Activated CD4-positive, alpha-beta T cell treated with anti-CD3 and anti-CD28 coated beads, Interleukin-2, Interleukin-4, amounts not matched to agents 100 ng/mL and 50 ng/mL, durations not matched to agents 16 hours and 8 hours (primary cell): ENCODE data around the gene PCBP4.
"Not testable (repeated sequence)": the region's sequence is repeated elsewhere in the genome, so short reads cannot be mapped to it uniquely, and the experiment has no call there.

ENCODE experiments used
- DNase-seq: peaks from one replicate; pipeline ENCODE4 v3.0.0-alpha.2; 2020; ENCODE audit warnings: low spot score

The PCBP4 gene

DNA sequence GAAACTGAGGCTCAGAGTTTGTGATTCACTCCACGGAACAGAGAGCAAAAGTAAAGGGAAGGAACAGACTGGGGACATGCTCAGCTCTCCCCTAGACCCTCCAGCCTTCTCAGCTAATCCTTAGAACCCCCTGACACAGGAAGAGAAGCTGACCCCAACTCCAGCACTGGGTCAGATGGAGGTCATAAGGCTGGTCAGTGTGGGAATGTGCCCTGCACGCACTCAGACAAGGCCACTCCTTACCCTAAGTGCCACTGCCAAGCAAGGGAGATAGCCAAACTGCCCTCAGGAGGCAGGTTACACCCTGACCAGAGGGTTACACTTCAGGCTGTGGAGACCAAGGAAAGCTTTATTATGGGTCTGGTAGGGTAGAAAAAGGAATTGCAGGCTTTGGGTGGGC lies 27.3 kb upstream of the PCBP4 start:
- DNase-seq: no peak

DNA sequence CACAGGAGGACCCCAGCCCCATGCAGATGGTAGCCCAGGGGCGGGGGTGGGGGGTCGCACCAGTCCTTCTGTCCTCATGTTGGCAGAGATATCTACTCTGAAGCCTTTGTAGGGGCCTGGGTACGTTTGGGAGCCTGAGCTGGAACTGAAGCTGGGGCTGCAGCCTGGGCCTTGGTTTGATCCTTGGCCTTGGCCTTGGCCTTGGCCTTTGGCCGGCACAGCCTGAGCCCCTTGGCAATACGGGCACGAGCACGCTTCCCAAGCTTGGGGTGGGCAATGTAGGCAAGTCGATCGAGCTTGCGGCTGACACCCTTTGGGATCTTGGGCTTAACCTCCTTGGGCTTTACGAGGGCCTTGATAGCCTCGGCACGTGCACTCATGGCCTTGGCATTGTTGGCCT lies 26.4 kb upstream of the PCBP4 start:
- DNase-seq: not testable (repeated sequence)

DNA sequence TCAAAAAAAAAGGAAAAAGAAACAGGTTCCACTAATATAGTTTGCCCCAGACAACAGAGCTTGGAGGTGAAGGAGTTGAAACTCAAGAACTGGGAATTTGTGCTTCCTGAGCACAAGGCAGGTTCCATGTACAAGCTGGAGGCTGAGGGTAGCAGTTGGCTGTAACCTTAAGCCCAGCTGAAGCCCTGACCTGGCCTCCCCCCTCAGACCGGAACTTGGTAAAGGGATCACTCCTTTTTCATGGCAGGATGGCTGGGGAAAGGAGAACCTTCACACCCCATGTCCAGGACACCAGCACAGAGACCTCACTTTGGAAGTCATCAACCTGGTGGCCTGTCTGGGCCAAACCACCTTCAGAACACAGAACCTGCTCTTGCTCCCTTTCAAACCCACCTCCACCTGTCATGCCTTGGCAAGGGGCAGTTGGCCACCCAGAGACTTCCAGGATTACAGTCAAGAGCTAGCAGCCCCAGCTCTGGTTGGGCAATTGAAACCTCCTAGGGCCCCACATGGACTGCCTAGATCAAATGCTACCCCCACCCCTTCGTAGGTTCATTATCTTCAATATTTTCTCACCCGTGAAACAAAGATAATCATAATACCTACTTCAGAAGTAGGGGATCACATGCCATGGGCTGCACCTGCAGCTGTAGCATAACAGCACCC lies 24.9 kb upstream of the PCBP4 start:
- no peak for DNase-seq

DNA sequence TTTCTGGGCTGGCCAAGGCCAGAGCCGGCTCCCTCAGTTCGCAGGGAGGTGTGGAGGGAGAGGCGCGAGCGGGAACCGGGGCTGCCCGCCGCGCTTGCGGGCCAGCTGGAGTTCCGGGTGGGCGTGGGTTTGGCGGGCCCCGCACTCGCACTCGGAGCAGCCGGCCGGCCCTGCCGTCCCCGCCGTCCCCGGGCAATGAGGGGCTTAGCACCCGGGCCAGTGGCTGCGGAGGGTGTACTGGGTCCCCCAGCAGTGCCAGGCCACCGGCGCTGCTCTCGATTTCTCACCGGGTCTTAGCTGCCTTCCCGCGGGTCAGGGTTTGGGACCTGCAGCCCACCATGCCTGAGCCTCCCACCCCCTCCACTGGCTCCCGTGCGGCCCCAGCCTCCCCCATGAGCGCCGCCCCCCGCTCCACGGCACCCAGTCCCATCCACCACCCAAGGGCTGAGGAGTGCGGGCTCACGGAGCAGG lies 23.3 kb upstream of the PCBP4 start:
- DNase-seq: not testable (repeated sequence)

DNA sequence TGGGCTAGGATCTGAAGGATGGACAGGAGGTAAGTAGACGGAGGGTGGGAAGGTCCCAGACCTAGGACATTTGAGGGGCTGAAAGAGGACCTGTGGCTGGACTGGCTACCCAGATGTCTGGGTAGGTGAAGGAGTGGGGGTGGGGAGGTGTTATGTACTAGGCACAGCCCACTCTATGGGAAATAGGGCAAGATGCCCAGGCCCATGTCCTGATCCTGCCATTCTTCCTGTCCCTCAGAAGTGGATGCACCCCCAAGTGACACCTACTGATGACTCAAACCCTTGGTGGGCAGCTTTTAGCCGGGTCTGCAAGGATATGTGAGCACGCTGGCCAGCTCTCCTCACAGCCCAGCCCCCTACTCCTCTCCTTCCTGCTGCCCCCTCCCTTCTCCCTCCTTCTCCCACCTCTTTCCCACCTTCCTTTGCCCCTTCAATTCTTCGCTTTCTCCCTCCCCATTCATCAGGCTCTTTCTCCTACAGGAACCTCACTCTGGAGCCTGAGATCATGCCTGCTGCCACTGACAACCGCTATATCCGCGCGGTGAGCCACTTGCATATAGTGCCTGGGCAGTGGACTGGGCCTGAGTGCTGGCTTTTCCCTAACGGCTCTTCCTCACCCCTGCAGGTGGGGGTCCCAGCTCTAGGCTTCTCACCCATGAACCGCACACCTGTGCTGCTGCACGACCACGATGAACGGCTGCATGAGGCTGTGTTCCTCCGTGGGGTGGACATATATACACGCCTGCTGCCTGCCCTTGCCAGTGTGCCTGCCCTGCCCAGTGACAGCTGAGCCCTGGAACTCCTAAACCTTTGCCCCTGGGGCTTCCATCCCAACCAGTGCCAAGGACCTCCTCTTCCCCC lies 21.3 kb upstream of the PCBP4 start:
- DNase-seq: no peak

DNA sequence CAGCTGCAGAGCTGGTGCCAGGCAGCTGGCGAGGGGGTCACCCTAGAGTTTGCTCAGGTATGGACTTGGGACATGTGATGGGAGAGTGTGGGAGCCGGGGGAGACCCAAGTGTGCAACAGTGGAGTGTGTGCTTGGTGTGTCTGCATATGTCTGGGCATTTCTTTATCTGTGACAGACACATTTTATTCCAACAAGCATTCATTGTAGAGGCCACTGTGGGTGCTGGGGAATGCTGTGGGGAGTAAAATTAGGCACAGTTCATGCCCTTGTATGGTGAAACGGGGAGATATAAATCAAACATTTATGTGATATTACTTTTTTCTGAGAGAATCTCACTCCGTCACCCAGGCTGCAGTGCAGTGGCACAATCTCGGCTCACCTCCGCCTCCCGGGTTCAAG lies 20.3 kb upstream of the PCBP4 start:
- DNase-seq: no peak

DNA sequence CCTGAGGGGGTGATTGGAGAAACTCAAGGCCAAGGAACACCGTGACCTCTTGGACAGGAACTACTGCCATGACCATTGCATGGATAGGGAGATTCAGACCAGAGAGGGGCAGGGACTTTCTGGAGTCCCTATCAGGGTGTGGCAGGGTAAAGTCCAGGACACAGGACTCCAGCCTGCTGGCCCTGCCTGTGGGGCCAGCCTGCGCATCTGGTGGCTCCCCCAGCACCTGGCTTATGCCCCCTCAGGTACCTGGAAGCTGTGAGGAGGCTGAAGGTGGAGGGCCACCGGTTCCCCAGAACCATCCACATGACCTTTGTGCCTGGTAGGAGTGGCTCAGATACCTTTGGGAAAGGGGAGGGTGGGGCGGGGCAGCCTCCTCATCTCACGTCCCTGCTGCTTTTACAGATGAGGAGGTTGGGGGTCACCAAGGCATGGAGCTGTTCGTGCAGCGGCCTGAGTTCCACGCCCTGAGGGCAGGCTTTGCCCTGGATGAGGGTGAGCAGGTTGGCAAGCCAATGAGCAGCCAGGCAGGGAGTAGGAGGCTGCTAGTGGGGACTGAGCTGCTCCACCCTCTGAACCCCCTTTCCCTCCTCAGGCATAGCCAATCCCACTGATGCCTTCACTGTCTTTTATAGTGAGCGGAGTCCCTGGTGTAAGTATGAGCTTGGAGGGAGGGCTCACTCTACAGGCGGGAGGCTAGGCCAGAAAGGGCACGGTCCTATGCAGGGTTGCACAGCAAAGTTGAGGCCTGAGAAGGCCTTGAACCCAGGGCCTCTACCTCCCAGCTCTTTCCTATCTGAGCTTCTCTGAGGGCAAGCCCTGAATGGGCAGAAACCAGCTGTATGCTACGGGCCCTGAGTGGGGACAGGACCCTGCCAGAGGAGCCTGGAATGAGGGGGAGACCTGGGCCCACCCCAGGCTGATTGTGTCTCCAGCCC lies 19.0 kb upstream of the PCBP4 start:
- DNase-seq: no peak

DNA sequence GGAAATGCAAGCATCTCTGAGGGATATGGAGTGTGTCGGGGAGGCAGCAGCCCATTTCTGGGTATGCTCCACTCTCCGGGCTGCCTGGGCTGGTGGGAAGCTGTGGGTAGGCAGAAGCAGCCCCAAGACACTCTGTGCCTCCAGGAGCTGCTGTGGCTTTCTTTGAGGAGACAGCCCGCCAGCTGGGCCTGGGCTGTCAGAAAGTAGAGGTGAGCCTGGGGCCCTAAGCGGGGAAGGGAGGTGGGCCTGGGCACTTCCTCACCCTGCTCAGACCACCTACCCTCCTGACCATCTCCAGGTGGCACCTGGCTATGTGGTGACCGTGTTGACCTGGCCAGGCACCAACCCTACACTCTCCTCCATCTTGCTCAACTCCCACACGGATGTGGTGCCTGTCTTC lies 17.8 kb upstream of the PCBP4 start:
- DNase-seq: no peak

DNA sequence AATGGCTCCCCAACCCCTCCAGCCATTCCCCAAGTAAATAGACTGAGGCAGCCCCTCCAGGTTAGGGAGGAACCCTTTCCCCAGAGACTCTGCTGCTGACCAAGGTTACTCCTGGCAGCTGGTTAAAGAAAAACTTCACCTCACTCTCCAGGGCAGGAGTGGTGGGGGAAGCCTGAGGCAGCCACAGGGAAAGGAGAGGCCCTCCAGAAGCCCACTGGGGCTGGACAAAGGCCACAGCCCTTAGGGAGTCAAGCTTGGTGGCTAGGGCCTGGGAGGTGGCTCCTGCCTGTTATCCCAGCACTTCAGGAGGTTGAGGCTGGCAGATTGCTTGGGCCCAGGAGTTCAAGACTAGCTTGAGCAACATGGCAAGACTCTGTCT lies 17.0 kb upstream of the PCBP4 start:
- no peak for DNase-seq

DNA sequence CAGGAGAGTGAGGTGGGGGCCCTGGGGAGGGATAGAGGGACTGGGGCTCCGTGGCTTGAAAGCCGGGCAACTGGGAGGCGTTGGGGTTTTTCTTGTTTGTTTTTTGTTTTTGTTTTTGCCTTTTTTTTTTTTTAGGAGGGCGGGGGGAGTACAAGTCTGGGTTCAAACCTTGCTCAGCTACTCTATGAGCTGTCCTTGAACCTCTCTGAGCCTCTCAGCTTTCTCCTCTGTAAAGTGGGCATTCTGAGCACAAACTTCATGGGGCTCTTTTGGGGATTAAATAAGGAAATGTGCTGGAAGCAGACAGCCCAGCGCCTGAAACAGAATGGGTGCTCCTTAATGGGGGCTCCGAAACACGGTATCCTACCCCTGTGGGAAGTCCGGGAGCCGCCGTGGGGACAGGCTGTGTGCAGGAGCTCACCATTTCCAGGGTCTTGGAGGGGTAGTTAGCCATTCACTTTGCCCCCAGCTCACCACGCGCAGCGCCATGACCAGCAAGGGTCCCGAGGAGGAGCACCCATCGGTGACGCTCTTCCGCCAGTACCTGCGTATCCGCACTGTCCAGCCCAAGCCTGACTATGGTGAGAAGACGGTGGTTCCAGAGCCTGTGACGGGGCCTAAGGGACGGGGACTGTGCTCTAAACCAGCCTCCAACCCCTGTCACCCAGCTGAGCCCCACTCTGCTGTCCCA lies 16.5 kb upstream of the PCBP4 start:
- no peak for DNase-seq

DNA sequence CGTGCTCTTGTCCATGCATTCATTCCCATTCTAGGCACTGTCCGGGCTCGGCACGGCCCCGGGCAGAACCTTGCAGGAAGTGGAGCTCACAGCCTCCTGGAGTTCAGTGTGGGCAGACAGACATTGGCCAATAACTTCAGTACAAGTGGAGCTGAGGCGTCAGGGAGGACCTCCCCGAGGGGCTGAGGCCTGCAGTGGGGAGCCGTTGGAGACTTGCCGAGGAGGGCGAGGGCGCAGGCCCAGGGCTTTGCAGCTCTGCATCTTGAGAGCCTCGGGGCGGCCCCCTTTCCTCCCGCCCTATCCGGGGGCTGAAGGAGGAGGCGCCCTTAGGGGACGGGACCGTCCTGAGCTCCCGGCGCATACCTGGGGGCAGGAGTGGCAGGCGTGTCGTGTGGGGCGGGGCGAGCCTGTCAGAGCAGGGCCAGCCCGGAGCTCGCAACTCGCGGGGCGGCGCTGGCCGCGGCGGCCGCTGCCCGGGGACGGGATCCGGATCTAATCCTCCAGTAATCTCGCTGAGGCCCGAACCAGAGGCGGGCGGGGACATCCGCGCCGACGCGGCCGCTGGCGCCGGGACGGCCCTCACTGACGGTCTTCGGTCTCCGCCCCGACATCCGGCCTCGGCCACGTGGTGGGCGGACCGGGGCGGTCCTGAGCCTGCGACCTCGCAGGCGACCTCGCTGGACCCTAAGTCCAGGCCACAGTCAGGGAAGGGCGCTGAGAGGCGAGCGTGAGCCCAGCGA lies 15.8 kb upstream of the PCBP4 start, which contains the start of gene ACY1:
Gene ACY1, plus strand, starts transcription at position 698 of the 740 bp plus-strand sequence. CDS start 530 bp downstream, outside the sequence.
- peak; percentile 68 for DNase-seq

DNA sequence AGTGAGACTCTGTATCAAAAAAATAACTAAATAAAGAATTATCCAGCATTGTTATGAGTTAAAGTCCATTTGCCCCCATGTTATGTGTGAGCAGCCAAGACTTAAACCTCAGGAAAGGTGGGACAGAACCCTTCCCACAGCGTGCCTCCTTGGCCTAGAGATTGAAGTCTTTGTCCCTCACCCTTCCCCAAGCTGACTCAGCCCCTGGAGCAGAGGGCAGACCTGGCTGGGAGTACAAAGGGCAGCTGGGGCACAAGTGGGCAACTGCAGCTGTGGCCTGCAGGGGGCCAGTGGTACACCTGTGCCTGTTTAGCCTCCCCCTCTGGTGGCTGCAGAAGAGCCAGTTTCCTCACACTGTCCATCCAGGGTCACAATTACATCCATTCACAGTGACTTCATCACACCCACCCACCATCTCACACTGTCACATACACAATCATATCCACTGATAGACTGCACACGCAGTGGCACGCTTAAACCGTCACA lies 15.1 kb upstream of the PCBP4 start:
- peak; percentile 42 for DNase-seq

DNA sequence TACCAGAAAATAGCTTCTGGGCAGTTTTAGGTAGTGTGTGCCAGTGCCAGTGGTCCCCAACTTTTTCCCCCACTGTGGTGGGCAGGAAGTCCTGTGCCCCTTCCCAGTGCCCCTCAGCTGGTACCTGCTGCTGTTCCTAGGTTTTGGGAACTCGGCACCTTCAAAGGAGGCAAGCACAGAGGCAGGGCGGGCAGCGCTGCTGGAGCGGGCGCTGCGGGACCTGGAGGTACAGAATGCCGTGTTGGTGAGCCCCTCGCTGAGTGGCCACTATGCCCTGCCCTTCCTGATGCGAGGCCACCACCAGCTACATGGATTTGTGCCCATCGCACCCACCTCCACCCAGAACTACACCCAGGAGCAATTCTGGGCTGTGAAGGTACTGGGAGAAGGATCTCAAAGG lies 13.0 kb upstream of the PCBP4 start:
- no peak for DNase-seq

DNA sequence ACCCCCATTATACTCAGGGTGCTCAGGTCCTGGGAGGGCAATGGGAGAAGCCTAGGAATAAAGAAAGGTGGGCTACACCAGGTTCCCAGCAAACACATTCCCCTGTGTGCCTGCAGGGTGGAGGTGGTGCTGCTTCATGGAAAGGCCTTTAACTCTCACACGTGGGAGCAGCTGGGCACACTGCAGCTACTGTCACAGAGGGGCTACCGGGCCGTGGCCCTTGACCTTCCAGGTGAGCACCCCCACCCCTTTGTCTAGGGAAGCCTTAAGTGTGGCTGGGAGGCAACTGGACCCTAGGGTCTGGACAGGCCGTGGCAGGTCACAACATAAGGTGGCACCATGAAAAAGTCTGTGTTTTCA lies 10.9 kb upstream of the PCBP4 start:
- DNase-seq: no peak

DNA sequence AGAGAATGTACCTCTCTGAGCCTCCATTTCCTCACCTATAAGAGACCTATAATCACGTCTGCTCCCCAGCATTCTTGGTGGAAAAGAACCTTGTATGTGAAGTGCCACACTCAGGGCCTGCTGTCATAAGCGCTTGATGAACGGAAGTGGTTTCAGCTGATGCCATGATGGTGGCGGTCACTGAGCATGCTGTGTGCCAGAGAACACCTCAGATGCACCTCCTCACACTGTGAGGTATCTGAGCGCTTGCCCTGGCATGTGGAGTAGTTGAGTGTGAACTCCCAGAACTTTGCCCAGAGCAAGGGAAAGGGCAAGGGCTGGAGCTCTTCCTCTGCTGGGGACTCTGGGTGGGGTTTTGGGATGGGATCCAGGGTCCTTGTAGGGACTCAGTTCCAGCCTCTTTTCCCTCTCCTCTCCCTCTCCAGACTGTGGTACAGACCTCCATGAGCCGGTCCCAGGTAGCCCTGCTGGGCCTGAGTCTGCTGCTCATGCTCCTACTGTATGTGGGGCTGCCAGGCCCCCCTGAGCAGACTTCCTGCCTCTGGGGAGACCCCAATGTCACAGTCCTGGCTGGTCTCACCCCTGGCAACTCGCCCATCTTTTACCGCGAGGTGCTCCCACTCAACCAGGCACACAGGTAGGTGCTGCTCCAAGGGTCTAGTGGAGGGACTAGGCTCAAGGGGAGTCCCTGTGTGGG lies 10.3 kb upstream of the PCBP4 start:
- DNase-seq: no peak

DNA sequence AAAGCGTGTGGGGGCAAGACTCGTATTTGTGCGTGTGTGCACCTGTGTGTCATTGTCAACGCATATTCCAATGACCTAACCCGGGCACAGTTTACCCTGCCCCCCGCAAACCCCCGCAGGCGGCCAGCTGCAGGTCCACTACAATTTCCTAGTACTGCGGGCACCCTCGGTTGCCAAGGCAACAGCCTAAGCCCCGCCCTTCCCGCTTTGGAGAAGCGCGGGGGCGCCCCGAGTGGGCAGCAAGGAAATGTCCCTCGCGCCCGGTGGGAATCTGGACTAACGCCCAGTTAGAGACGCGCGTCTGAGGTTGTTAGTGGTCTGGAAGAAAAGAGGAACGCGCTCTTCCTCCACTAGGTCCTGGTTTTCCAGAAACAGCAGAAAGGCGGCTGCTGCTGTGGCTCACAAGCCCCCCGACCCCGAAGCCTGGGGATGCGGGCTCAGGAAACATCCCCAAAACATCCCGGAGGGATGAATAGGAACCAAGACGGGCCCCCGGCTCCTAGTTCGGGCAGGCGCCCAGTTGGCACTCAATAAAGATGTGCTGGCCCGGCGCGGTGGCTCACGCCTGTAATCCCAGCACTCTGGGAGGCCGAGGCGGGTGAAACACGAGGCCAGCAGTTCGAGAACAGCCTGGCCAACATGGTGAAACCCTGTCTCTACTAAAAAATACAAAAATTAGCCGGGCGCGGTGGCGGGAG lies 8.7 kb upstream of the PCBP4 start:
- DNase-seq: no peak

DNA sequence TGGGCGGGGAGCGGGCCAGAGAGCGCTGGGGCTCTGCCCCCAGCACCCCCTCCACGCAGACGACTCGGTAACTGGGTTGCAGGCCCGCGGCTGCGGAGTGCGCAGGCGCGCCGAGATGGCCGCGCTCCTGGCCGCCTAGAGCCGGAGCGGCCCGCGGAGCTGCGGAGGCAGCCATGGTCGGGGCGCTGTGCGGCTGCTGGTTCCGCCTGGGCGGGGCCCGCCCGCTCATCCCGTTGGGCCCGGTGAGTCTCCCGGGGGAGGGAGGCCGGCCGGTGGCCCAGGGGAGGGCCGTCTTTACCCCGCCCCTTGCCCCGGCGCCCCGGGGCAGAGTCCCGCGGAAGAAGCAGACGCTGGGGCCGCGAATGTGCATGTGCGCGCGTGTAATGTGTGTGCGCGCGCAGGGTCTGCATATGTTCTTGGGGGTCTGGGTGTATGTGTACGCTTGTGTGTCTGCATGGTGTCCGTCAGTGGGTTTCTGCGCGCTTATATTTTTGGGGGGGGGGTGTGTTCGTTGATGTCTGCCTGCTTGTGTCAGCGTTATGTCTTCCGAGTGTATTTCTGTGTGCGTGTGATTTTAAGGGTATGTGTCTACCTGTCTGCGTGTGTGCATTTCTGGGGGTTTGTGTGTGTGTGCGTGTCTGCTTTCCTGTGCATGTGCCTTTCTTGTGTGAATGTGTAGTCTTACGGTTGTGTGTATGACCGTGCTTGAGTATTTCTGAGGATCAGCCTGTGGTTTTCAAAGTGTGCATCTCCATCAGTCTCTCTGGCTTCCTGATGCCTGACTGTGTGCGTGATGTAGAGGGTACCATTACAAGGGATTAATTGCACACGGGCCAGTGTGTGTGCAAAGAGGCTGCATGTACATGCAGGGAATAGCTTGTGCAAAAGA lies 8.0 kb upstream of the PCBP4 start, which contains the start of gene ABHD14A:
Gene ABHD14A, plus strand, starts transcription at position 102 of the 889 bp plus-strand sequence. Its CDS starts 72 bp downstream, at position 174.
- peak; percentile 70 for DNase-seq

DNA sequence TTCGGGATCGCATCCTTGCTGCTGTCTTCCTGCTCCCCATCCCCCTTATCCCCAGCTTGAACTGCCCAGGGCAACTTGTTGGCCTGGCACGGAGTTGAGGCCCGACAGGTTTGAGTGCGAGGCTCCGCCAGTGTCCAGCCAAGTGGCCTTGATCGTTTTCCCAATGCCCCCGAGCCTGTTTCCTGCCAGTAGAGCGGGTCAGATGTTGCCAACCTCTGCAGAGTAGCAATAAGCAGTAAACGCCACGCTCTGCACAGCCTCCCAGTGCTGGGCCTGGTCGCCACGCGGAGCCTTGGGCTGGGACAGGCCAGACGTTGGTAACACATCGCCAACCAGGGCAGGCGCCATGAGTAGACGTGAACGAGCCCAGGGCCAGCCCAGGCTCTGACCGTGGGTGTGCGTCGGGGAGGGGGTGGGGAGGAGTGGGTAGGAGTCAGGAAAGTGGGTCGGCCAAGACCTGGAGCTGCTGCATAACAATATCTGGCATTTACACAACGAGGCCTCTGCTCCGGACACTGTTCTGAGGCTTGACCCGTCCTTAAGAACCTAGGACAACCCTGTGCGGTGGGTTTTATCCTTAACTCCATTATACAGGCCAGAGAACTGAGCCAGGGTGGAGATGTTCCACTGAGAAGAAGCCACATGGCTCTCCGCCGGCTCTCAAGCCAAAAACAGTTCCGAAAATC lies 7.2 kb upstream of the PCBP4 start:
- no peak for DNase-seq
